CD8-positive, alpha-beta memory T cell (primary cell): ENCODE data around the gene MCF2L. TPM values are rescaled to one million over a fixed set of nuclear protein-coding genes. Genes with fewer than 3 reads are reported as not detected.

Source experiments
- CTCF ChIA-PET: fragments of 350-600 bp; sonication (Branson Sonifier 250); formaldehyde crosslinking; loops from one replicate; lab custom pipeline; 2021; ENCODE audit warnings: antibody characterized with exemption; lab: Charles Lee
- POLR2A ChIA-PET: fragments of 350-600 bp; sonication (Branson Sonifier 250); formaldehyde crosslinking; loops from one replicate; lab custom pipeline; 2021; ENCODE audit warnings: antibody characterized with exemption; lab: Charles Lee
- DNase-seq, 5 donors: peaks; one replicate each; pipeline versions ENCODE4 v3.0.0 to v3.0.0-alpha.2; 2020 to 2022; ENCODE audit warnings: mixed read lengths in 1 of 5
- H3K27ac ChIP-seq: one replicate; pipeline ENCODE4 v1.7.0; 2013; ENCODE audit warnings: low read depth, mild to moderate bottlenecking, low read length, moderate library complexity
- H3K27me3 ChIP-seq: 2 replicates; pipeline ENCODE4 v1.7.0; 2013; ENCODE audit warnings: low read length, mild to moderate bottlenecking; ENCODE audit not compliant: insufficient read depth, poor library complexity, severe bottlenecking
- H3K36me3 ChIP-seq: 2 replicates; pipeline ENCODE4 v1.7.0; 2013; ENCODE audit warnings: mild to moderate bottlenecking, low read length, moderate library complexity; ENCODE audit not compliant: insufficient read depth
- H3K4me1 ChIP-seq: 2 replicates; pipeline ENCODE4 v1.7.0; 2013; ENCODE audit warnings: mild to moderate bottlenecking, low read length, moderate library complexity; ENCODE audit not compliant: insufficient read depth
- H3K4me3 ChIP-seq: 2 replicates; pipeline ENCODE4 v1.7.0; 2013; ENCODE audit warnings: mild to moderate bottlenecking, low read length
- H3K9me3 ChIP-seq: 2 replicates; pipeline ENCODE4 v1.7.0; 2013; ENCODE audit warnings: mild to moderate bottlenecking, low read length
- H3K27ac Mint-ChIP-seq, 8 donors: one replicate each; pipeline ENCODE4 v1.8.0; 2020 to 2021; ENCODE audit warnings: mixed read lengths in 8 of 8, mild to moderate bottlenecking in 6 of 8, inconsistent platforms in 3 of 8, moderate library complexity in 3 of 8
- H3K27me3 Mint-ChIP-seq, 2 donors: one replicate each; pipeline ENCODE4 v1.8.0; 2020 to 2021; ENCODE audit warnings: mixed read lengths in 2 of 2, mild to moderate bottlenecking in 1 of 2, moderate library complexity in 1 of 2
- H3K36me3 Mint-ChIP-seq, 3 donors: one replicate each; pipeline ENCODE4 v1.8.0; 2020 to 2021; ENCODE audit warnings: mixed read lengths in 3 of 3, inconsistent platforms in 1 of 3, mild to moderate bottlenecking in 1 of 3
- H3K4me1 Mint-ChIP-seq, 3 donors: one replicate each; pipeline ENCODE4 v1.8.0; 2020 to 2021; ENCODE audit warnings: mixed read lengths in 3 of 3, inconsistent platforms in 1 of 3, mild to moderate bottlenecking in 1 of 3
- H3K4me3 Mint-ChIP-seq, 7 donors: one replicate each; pipeline ENCODE4 v1.8.0; 2020 to 2021; ENCODE audit warnings: mixed read lengths in 7 of 7, mild to moderate bottlenecking in 6 of 7, moderate library complexity in 4 of 7, inconsistent platforms in 2 of 7
- H3K9me3 Mint-ChIP-seq, 5 donors: one replicate each; pipeline ENCODE4 v1.8.0; 2020 to 2022; ENCODE audit warnings: mixed read lengths in 5 of 5, mild to moderate bottlenecking in 3 of 5, moderate library complexity in 2 of 5, inconsistent platforms in 1 of 5
- polyA plus RNA-seq: library from polyadenylated mRNA; unstranded; fragments of 300-500 nt; fragmentation: Illumina TruSeq; gene quantifications from one replicate; pipeline ENCODE4 v1.2.3, GENCODE V29; 2021
- total RNA-seq, 2 experiments: library from RNA; stranded (reverse); gene quantifications; one replicate each; pipeline ENCODE4 v1.2.3, GENCODE V29; 2021

MCF2L gene
- total and polyA plus RNA-seq, 3 experiments from 2014 or later: 2.5 to 9.6 (median 9.1) TPM

DNA sequence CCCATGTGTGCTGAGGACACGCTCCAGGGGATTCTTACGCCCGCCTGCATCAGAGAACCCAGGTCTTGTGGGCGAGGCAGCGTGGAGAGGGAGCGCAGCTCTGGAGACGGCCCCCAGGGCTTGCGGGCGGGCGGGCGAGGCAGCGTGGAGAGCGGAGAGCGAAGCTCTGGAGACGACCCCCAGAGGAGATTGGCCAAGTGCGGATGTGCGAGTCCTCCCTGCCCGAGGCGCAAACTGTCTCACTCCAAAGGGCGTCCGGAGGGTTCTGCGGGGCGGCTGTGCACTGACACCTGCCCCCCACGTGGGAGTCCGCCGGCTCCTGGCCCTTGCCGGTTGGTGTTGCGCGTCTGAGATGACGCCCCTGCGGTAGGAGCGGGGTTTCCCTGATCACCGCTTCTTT is 39.8 kb downstream of the MCF2L start:
- Mint-ChIP-seq H3K4me3 (no peak overlapping the region), H3K36me3 (peaks cover 0 to 5% (median 0%) of the 10 kb centered on the region in 3 donors), H3K9me3 (peaks cover 0 to 13% (median 4%) of the 10 kb centered on the region in 5 donors), H3K4me1 (peaks cover 12 to 36% (median 13%) of the 10 kb centered on the region in 3 donors), H3K27me3 (peaks cover 0 to 3% of the 10 kb centered on the region in 2 donors), H3K27ac (no peak overlapping the region)
- Histone ChIP-seq H3K4me3 (no peak overlapping the region), H3K27ac (no peak overlapping the region), H3K27me3 (no peaks in the 10 kb centered on the region), H3K9me3 (no peaks in the 10 kb centered on the region), H3K4me1 (peaks cover 13% of the 10 kb centered on the region), H3K36me3 (no peaks in the 10 kb centered on the region)
- CTCF ChIA-PET: no interaction called here
- DNase-seq: no peak
- POLR2A ChIA-PET: no interaction called here

DNA sequence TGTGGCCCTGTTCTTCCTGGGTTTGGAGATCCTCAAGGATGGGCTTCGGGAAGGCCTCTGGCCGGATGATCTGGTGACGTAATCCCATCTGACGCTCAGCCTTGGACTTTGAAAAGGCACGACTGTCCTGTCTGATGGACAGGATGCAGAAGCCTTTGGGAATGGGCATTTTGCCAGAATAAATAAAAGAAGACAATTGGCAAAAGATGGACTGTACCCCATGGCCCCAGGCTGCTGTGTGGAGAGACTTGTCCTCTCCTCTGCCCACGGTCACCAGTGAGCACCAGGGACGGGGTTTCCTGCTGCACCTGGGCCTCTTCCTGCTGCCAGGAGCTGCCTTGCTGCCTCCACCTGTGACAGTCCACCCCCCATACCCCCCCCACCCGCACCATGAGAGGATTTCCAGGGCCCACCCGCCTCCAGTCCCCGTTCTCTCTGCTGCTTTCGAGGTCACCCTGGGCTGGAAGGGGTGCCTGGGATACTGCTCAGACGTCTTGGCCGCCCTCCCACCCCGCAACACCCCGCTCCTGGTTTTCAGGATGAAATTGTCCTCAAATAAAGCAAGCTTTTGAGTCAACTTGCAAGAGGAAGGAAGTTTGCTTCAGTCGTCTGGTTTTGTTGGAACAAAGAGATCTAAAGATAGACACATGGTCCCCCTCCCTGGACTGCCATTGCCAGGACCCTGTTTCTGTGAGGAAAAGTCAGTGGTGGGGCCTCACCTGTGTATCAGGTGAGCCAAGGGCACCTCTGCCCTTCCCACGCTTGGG is 40.9 kb downstream of the MCF2L start:
- Mint-ChIP-seq H3K27me3 (peaks cover 0 to 3% of the 10 kb centered on the region in 2 donors), H3K27ac (peak overlapping the region in 1 of 8 donors; percentile 42), H3K4me3 (no peak overlapping the region), H3K9me3 (peaks cover 0 to 7% (median 4%) of the 10 kb centered on the region in 5 donors), H3K36me3 (peaks cover 0 to 5% (median 0%) of the 10 kb centered on the region in 3 donors), H3K4me1 (peaks cover 11 to 28% (median 11%) of the 10 kb centered on the region in 3 donors)
- no peaks in the 10 kb centered on the region for H3K27me3 ChIP-seq
- H3K4me1 ChIP-seq: peaks cover 13% of the 10 kb centered on the region
- ChIA-PET CTCF (no interaction called here), POLR2A (no interaction called here)
- no peaks in the 10 kb centered on the region for H3K36me3 ChIP-seq
- H3K4me3 ChIP-seq: no peak overlapping the region
- H3K27ac ChIP-seq: no peak overlapping the region
- no peaks in the 10 kb centered on the region for H3K9me3 ChIP-seq
- DNase-seq: no peak

DNA sequence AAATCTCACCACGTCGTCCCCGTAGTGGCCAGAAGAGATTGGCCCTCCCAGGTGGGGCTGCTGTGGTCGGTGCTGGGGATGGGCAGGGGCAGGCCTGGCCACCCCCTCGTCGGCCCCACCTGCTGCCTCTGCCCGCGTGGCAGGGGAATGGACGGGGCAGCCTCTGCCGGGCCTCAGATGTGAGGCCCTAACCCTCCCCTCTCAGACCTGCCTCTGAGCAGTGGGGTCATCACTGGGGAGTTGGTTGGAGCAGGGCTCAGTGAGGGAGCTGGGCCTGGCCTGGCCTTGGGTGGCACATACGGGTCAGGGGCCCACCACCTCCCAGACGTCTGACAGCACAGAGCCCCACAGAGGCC is 41.5 kb downstream of the MCF2L start:
- H3K9me3 Mint-ChIP-seq: peaks cover 0 to 3% (median 1%) of the 10 kb centered on the region in 5 donors
- H3K4me1 Mint-ChIP-seq: peaks cover 5 to 22% (median 8%) of the 10 kb centered on the region in 3 donors
- no peak overlapping the region for H3K4me3 Mint-ChIP-seq
- H3K36me3 ChIP-seq: no peaks in the 10 kb centered on the region
- no peak for DNase-seq
- no peak overlapping the region for H3K27ac Mint-ChIP-seq
- H3K36me3 Mint-ChIP-seq: peaks cover 0 to 4% (median under 1%) of the 10 kb centered on the region in 3 donors
- H3K4me3 ChIP-seq: no peak overlapping the region
- peaks cover 13% of the 10 kb centered on the region for H3K4me1 ChIP-seq
- ChIA-PET POLR2A (no interaction called here), CTCF (no interaction called here)
- peaks cover 0 to under 1% of the 10 kb centered on the region in 2 donors for H3K27me3 Mint-ChIP-seq
- no peaks in the 10 kb centered on the region for H3K27me3 ChIP-seq
- H3K9me3 ChIP-seq: no peaks in the 10 kb centered on the region
- H3K27ac ChIP-seq: no peak overlapping the region

DNA sequence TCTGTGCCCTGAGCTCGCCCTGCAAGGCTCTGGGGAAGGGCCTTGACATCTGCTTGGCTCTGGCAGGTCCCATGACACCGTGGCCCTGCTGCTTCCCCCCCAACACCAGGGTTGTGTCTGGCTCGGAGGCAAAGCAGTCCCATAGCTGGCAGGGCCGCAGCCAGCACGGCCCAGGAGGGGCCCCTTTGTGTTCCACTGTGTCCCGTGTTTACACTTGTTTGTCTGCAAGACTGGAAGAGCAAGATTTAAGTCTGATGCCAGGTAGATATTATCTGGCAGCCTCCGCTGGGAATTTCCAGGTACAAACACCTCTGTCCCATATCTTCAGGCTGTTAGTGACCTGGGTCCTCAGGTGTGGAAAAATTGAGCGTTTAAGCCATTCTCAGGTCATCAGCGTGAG is 44.3 kb downstream of the MCF2L start:
- Mint-ChIP-seq H3K27me3 (no peaks in the 10 kb centered on the region), H3K9me3 (no peaks in the 10 kb centered on the region), H3K4me3 (no peak overlapping the region), H3K27ac (no peak overlapping the region), H3K4me1 (peaks cover 0 to 3% (median 2%) of the 10 kb centered on the region in 3 donors), H3K36me3 (peaks cover 0 to 18% (median 9%) of the 10 kb centered on the region in 3 donors)
- no peaks in the 10 kb centered on the region for H3K9me3 ChIP-seq
- no peaks in the 10 kb centered on the region for H3K36me3 ChIP-seq
- ChIA-PET POLR2A (no interaction called here), CTCF (no interaction called here)
- no peaks in the 10 kb centered on the region for H3K4me1 ChIP-seq
- H3K27me3 ChIP-seq: no peaks in the 10 kb centered on the region
- no peak overlapping the region for H3K4me3 ChIP-seq
- no peak for DNase-seq
- no peak overlapping the region for H3K27ac ChIP-seq

DNA sequence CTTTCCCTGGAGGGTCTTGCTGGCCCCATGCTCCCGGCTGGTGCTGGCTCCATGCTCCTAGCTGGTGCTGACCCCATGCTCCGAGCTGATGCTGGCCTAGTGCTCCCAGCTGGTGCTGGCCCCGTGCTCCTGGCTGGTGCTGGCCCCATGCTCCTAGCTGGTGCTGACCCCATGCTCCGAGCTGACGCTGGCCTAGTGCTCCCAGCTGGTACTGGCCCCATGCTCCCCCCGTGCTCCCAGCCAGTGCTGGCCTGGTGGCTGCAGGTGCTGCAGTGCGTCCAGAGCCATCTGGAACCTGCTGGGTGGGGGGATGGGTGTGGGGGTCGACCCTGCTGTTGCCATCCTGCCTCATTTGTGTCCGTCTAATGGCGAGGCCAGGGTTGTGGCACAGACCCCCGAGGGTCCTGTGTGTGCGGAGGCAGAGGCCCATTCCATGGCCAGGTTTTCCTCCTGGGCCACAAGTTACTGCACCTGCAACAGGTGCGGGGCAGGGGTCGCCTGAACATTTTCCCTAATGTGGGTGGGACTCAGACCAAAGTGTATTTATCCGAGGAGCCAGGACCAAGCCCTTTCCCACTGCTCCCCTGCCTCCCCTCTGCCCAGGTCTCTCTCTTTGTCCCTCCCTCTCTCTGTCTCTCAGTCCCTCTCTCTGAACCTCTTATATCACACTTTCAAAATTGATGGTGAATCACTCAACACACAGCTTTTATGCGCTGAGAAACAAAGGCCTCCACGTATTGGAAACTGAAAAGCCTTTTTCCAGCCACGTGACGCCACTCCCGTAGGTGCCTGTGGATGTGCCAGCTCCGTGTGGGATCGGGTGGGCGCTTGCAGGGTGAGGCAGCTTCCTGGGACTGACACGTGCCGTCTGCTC is 45.1 kb downstream of the MCF2L start:
- no peak overlapping the region for H3K27ac ChIP-seq
- POLR2A ChIA-PET: no interaction called here
- no peaks in the 10 kb centered on the region for H3K4me1 ChIP-seq
- no peak overlapping the region for H3K27ac Mint-ChIP-seq
- H3K27me3 Mint-ChIP-seq: no peaks in the 10 kb centered on the region
- no peaks in the 10 kb centered on the region for H3K9me3 Mint-ChIP-seq
- no peak overlapping the region for H3K4me3 ChIP-seq
- CTCF ChIA-PET: no interaction called here
- no peaks in the 10 kb centered on the region for H3K27me3 ChIP-seq
- no peaks in the 10 kb centered on the region for H3K36me3 ChIP-seq
- no peaks in the 10 kb centered on the region for H3K9me3 ChIP-seq
- H3K4me3 Mint-ChIP-seq: no peak overlapping the region
- DNase-seq: no peak
- H3K4me1 Mint-ChIP-seq: peaks cover 0 to 3% (median 2%) of the 10 kb centered on the region in 3 donors
- H3K36me3 Mint-ChIP-seq: peaks cover 0 to 24% (median 11%) of the 10 kb centered on the region in 3 donors

DNA sequence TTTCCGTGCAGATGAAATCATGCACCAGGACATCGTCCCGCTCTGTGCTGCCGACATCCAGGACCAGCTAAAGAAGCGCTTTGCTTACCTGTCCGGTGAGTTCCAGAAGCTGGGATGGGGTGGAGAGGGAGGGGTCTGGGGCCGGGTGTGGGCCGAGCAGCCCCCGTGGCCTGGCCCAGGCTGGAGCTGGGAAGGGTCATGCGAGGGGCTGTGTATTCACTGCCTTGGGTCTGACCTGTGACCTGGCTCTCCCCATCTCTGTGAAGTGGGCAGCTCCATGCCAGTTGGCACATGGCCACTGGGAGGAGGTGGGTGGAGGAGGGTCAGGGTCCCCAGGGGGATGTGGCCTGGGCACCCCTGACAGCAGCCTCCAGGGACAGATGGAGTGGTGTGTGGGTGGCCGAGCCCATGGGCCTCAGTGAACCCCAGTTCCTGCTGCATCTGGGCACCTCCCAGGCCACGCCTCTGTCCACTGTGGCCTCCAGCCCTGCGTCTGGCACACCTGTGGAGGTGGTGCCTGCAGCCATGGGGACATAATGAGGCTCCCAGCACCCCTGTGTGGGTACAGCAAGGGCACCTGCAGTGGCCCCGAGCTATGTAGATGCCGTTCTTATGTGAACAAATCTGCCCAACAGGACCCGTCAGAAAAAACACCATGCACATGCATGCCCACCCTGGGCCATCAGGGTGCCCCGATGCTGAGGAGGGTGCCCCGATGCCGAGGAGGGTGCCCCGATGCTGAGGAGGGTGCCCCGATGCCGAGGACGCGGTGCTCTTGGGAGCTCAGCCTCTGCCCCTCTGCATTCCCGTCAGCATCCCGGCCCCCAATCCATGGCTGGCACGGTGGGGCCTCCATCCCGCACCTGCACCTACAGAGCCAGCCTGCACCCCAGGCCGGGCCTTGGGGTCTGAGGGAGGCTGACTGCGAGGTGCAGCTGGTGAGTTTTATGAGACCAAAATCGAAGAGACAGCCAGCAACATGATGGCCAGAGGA is 46.0 kb downstream of the MCF2L start:
- ChIA-PET POLR2A (no interaction called here), CTCF (no interaction called here)
- H3K9me3 ChIP-seq: no peaks in the 10 kb centered on the region
- Mint-ChIP-seq H3K36me3 (peaks cover 0 to 27% (median 11%) of the 10 kb centered on the region in 3 donors), H3K9me3 (no peaks in the 10 kb centered on the region), H3K4me1 (peaks cover 0 to 5% (median 2%) of the 10 kb centered on the region in 3 donors), H3K4me3 (no peak overlapping the region), H3K27me3 (no peaks in the 10 kb centered on the region), H3K27ac (no peak overlapping the region)
- H3K27ac ChIP-seq: no peak overlapping the region
- H3K4me3 ChIP-seq: no peak overlapping the region
- H3K36me3 ChIP-seq: no peaks in the 10 kb centered on the region
- no peak for DNase-seq
- no peaks in the 10 kb centered on the region for H3K4me1 ChIP-seq
- no peaks in the 10 kb centered on the region for H3K27me3 ChIP-seq

DNA sequence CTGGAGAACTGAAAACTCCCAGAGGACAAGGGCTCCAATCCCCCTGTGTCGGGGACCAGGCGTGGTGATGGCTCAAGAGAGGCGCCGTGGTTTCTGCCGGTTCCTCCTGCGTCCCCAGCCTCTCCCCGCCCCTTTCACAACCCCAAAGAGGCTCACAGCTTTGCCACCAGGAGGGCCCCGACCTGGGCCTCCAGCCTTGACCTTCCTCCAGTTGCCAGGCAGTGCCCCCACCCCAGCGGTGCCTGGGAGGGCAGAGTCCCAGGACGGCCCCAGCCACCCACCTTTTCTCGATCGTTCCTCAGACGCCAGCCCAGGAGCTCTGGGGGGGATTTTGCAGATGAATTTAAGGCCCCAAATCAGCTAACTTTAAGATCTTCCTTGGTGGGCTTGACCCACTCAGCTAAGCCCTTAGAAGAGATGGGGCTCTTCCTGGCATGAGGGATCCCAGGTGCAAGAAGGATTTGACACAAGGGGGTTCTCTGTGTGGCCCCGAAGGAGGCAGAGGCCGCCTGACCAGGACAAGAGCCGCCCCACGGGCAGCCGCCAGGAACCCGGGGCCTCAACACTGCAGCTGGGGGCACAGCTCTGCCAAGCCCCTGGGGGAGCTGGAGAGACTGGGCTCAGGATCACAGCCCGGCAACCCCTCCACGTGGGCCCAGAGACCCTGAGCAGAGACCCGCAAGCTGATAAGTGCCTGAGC is 47.0 kb downstream of the MCF2L start:
- ChIA-PET POLR2A (no interaction called here), CTCF (no interaction called here)
- Mint-ChIP-seq H3K9me3 (no peaks in the 10 kb centered on the region), H3K27ac (no peak overlapping the region), H3K4me3 (no peak overlapping the region), H3K4me1 (peaks cover 0 to 13% (median 4%) of the 10 kb centered on the region in 3 donors), H3K27me3 (no peaks in the 10 kb centered on the region), H3K36me3 (peaks cover 0 to 27% (median 11%) of the 10 kb centered on the region in 3 donors)
- no peak overlapping the region for H3K4me3 ChIP-seq
- no peaks in the 10 kb centered on the region for H3K9me3 ChIP-seq
- no peaks in the 10 kb centered on the region for H3K36me3 ChIP-seq
- DNase-seq: no peak
- H3K27me3 ChIP-seq: no peaks in the 10 kb centered on the region
- H3K4me1 ChIP-seq: no peaks in the 10 kb centered on the region
- H3K27ac ChIP-seq: no peak overlapping the region
